Measurements from ENCODE around the gene RIMOC1.

The RIMOC1 gene

GRCh38 chr5:41903892-41904799 lies at the start of gene RIMOC1:
Gene RIMOC1, plus strand, starts transcription at chr5:41904344. Its CDS starts 24 bp downstream, at chr5:41904368.
- peak; percentile 96 for DNase-seq (ENCODE audit: low read depth, low spot score)

- DNase-seq (ENCODE audit: low read depth, low spot score) = peak; percentile 30
These were observed 47.3 kb upstream of the RIMOC1 start for GRCh38 chr5:41856644-41857491.

- DNase-seq (ENCODE audit: low read depth, low spot score) = no peak
These were observed 46.2 kb upstream of the RIMOC1 start for GRCh38 chr5:41857989-41858388.

GRCh38 chr5:41858890-41859289 lies 45.3 kb upstream of the RIMOC1 start:
- no peak for DNase-seq (ENCODE audit: low read depth, low spot score)

- DNase-seq (ENCODE audit: low read depth, low spot score) = no peak
These were observed 40.2 kb upstream of the RIMOC1 start for GRCh38 chr5:41863871-41864486.

GRCh38 chr5:41869151-41869723 lies 34.9 kb upstream of the RIMOC1 start:
- no peak for DNase-seq (ENCODE audit: low read depth, low spot score)

- DNase-seq (ENCODE audit: low read depth, low spot score) = peak; percentile 85
These were observed 34.2 kb upstream of the RIMOC1 start, which contains the start of gene OXCT1 for GRCh38 chr5:41869724-41870626. Gene OXCT1, minus strand, starts transcription at chr5:41870425. Its CDS starts 67 bp downstream, at chr5:41870358.

GRCh38 chr5:41870627-41871048 lies 33.5 kb upstream of the RIMOC1 start:
- no peak for DNase-seq (ENCODE audit: low read depth, low spot score)

- no peak for DNase-seq (ENCODE audit: low read depth, low spot score)
These were observed 32.3 kb upstream of the RIMOC1 start for GRCh38 chr5:41871852-41872251.

- no peak for DNase-seq (ENCODE audit: low read depth, low spot score)
These were observed 29.6 kb upstream of the RIMOC1 start for GRCh38 chr5:41874512-41875060.

- DNase-seq (ENCODE audit: low read depth, low spot score) = no peak
These were observed 29.0 kb upstream of the RIMOC1 start for GRCh38 chr5:41875121-41875520.

GRCh38 chr5:41876678-41877077 lies 27.5 kb upstream of the RIMOC1 start:
- DNase-seq (ENCODE audit: low read depth, low spot score) = no peak

GRCh38 chr5:41877408-41877807 lies 26.7 kb upstream of the RIMOC1 start:
- DNase-seq (ENCODE audit: low read depth, low spot score) = no peak

- no peak for DNase-seq (ENCODE audit: low read depth, low spot score)
These were observed 26.0 kb upstream of the RIMOC1 start for GRCh38 chr5:41878173-41878572.

- DNase-seq (ENCODE audit: low read depth, low spot score) = no peak
These were observed 25.3 kb upstream of the RIMOC1 start for GRCh38 chr5:41878643-41879478.

GRCh38 chr5:41882765-41883164 lies 21.4 kb upstream of the RIMOC1 start:
- DNase-seq (ENCODE audit: low read depth, low spot score) = no peak

- no peak for DNase-seq (ENCODE audit: low read depth, low spot score)
These were observed 20.9 kb upstream of the RIMOC1 start for GRCh38 chr5:41883243-41883642.

- DNase-seq (ENCODE audit: low read depth, low spot score) = no peak
These were observed 20.2 kb upstream of the RIMOC1 start for GRCh38 chr5:41883936-41884335.

GRCh38 chr5:41885286-41885685 lies 18.9 kb upstream of the RIMOC1 start:
- DNase-seq (ENCODE audit: low read depth, low spot score) = no peak
